HG02973 (cell line): ENCODE data around the gene CCL18.
"Not testable (repeated sequence)": the region's sequence is repeated elsewhere in the genome, so short reads cannot be mapped to it uniquely, and the experiment has no call there.

ENCODE experiments used
- ATAC-seq: cut with Tn5 transposase; IDR thresholded peaks from one replicate; pipeline ENCODE4 v1.9.1; 2021; ENCODE audit warnings: moderate library complexity; ENCODE audit not compliant: unreplicated experiment

Gene CCL18, protein sequence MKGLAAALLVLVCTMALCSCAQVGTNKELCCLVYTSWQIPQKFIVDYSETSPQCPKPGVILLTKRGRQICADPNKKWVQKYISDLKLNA

DNA sequence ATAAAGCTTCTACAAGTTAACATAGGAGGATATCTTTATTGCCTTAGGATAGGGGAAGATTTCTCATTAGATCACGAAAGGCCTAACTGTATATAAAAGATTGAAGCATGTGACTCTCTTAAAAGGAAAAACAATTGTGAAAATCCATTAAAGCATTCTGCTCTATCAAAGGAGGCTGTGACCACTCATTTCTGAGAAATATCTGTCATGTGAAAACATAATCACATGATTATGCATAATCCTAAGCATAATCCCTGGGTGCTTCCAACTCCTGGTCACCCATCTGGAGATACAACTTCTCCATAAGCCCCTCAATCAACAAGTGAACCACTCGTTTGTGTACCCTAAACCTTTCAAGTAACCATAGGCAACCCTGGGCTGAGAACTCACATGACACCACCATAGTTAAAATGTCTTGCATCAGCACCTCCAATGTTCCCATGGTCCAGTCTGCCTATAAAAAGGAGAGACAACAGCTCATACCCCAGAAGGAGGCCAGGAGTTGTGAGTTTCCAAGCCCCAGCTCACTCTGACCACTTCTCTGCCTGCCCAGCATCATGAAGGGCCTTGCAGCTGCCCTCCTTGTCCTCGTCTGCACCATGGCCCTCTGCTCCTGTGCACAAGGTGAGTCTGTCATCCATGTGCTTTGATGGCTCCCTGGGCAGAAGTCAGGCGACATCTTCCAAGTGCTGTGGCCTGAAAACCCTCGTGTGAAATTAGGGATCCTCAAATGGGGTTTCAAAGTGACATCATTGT, at the start of gene CCL18:
CCL18 (plus strand) TSS at position 487 of the 756 bp plus-strand sequence; CDS start at position 558, 71 bp downstream.
- ATAC-seq = no peak

- ATAC-seq = no peak
These were observed 49.1 kb upstream of the CCL18 start for GRCh38 chr17:36014946-36015345.

DNA sequence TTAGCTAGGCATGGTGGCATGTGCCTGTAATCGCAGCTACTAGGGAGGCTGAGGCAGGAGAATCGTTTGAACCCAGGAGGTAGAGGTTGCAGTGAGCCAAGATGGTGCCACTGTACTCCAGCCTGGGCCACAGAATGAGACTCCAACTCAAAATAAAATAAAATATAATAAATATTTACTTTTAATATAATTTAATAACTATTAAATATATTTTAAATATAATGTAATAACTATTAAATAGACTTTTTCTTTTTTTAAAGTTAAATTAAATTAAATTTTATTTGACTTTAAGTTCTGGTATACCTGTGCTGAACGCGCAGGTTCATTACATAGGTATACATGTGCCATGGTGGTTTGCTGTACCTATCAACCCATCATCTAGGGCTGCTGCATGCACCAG, 48.2 kb upstream of the CCL18 start:
- ATAC-seq = not testable (repeated sequence)

DNA sequence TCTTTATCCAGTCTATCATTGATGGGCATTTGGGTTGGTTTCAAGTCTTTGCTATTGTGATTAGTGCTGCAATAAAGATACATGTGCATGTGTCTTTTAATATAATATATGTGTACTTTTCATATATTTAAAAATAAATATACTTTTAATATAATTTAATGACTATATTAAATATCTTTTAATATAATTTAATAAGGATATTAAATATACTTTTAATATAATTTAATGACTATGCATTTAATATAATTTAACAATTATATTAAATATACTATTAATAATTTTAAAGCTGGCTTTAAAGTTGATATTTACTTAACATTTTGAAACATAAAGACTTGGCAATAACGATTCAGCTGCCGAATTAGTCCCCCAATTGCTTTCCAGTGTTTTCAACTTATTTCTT, 47.5 kb upstream of the CCL18 start:
- no peak for ATAC-seq

GRCh38 chr17:36017799-36018198, 46.3 kb upstream of the CCL18 start, which contains the start of gene CCL23:
Gene CCL23, minus strand, starts transcription at chr17:36017972. Its CDS starts 75 bp downstream, at chr17:36017897.
- no peak for ATAC-seq

- ATAC-seq = no peak
These were observed 44.6 kb upstream of the CCL18 start for GRCh38 chr17:36019423-36019822.

GRCh38 chr17:36024106-36024869, 39.8 kb upstream of the CCL18 start:
- ATAC-seq = no peak

DNA sequence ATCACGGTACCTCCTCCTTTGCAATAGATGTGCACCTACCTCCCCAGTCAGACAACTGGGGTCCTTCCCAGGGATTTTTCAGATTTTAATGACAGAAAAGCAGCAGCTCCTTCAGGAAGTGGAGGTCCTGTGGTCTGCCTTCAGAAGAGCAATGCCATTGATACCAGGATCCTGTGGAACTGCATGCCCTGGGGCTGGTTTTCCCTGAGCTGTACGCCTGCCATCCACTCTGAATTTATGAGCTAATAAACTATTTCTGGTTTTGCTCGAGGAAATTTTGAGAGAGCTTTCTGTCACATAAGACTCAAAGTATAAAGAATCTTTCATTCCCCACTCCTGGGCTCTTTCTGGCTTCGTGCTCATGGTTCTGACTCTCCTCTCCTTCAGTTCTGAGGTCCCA, 36.3 kb upstream of the CCL18 start:
- ATAC-seq = no peak

GRCh38 chr17:36030956-36031355, 33.1 kb upstream of the CCL18 start:
- ATAC-seq = no peak

GRCh38 chr17:36034127-36034526, 29.9 kb upstream of the CCL18 start:
- no peak for ATAC-seq

- ATAC-seq = no peak
These were observed 27.8 kb upstream of the CCL18 start for GRCh38 chr17:36036235-36036634.

GRCh38 chr17:36048066-36048465, 16.0 kb upstream of the CCL18 start:
- no peak for ATAC-seq

DNA sequence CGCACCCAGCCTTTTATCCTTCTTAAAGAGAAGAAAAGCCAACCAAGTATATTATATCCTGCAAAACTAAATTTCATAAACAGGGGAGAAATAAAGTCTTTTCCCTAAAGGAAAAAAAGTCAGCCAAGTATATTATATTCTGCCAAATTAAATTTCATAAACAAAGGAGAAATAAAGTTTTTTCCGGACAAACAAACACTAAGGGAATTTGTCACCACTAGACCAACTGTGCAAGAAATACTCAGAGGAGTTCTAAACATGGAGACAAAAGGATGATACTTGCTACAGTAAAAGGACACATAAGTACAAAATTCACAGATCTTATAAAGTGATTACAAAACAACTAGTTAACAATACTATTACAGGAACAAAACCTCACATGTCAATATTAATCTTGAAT, 14.4 kb upstream of the CCL18 start:
- ATAC-seq = no peak

- no peak for ATAC-seq
These were observed 8.9 kb upstream of the CCL18 start for GRCh38 chr17:36055171-36055570.

- ATAC-seq = no peak
These were observed 8.1 kb upstream of the CCL18 start for GRCh38 chr17:36055921-36056520.

DNA sequence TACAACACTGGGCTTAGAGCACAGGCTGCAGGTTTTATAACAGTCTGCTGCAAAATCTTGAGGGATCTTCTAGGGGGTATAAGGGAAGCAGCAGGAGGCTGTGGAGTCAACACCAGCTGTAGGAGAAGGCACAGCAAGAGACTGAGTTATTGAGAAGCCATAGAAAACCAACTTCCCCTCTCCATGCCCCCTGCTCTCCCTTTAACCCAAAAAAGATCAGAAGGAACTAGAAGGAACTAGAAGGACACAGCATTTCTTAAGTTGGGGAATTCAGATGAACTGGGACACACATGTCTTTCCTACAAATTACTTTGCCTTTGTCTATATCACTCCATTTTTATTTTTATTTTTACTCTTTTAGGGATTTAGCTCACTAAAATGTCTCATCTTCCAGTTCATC, 6.2 kb upstream of the CCL18 start:
- ATAC-seq = no peak

GRCh38 chr17:36059406-36059805, 4.7 kb upstream of the CCL18 start:
- no peak for ATAC-seq

DNA sequence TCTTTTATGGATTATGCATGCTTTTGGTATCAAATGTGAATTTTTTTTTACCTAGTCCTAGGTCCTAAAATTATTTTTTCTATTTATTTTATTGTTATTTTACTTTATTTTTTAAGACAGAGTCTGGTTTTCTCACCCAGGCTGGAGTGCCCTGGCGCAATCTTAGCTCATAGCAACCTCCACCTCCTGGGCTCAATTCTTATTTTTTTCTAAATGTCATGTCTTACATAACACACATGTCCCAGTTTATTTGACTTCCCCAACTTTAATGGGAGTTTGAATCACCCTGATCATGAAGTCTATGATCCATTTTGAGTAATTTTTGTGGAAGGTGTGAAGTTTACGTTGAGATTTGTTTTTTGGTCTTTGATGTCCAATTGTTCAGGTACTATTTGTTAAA, 3.3 kb upstream of the CCL18 start:
- ATAC-seq = no peak

DNA sequence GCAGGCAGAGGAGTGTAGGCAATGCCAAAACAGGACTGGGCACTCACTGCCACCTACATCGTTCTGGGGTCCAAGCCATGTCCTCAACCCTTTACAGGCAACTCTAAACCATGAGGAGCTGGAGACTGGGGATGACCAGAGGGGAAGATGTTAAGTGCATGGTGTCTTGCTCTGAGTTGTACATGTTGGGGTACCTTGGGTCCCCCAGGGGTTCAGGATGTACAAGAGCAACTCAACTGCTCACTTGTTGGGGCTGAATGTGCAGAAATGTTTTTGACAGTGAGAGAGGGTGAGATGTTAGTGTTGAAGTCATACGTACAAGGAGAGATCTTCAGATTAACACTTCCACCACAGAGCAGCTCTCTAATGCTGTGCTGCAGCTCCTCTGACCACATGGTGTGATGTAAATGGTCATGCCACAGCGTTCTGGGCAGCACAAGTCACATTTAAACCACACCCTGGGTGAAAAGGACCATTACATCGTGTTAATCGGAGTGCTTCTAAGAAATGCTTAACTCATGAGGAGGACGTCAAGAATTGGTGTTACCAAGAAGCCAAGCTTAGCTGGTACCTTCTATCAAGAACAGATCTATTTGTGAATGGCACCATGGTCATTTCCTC, 2.4 kb downstream of the CCL18 start:
- no peak for ATAC-seq

DNA sequence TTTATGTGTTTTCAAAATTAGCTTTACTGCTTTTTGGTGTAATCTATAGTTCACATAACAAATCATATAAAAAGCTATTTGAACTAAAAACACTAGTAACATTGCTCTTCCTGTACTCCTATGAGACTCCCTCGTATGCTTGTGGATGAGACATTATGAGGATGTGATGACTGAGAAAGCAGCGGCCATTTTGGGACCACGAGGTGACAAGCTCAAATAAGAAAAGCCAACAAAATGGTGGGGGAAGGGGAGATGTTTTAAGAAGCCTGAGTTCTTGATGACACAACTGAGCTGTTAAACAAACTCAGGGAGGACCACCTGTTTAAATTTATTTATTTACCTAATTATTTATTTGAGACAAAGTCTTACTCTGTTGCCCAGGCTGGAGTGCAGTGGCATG, 4.5 kb downstream of the CCL18 start:
- no peak for ATAC-seq

- ATAC-seq = no peak
These were observed 5.1 kb downstream of the CCL18 start for GRCh38 chr17:36069136-36069535.
